Neuron (in vitro differentiated cells): ENCODE measurements around the gene NPY4R.
"Not testable (repeated sequence)": the region's sequence is repeated elsewhere in the genome, so short reads cannot be mapped to it uniquely, and the experiment has no call there.

Experiments used
- H2AFZ ChIP-seq: one replicate; pipeline ENCODE4 v1.6.1; 2013; ENCODE audit warnings: low read depth, mild to moderate bottlenecking, inconsistent platforms, low read length, moderate library complexity
- H3K27me3 ChIP-seq: one replicate; pipeline ENCODE4 v1.6.1; 2013; ENCODE audit warnings: low read length; ENCODE audit not compliant: insufficient read depth
- H3K36me3 ChIP-seq: one replicate; pipeline ENCODE4 v1.6.1; 2013; ENCODE audit warnings: low read length; ENCODE audit not compliant: insufficient read depth
- H3K4me1 ChIP-seq: one replicate; pipeline ENCODE4 v1.6.1; 2013; ENCODE audit warnings: low read length; ENCODE audit not compliant: insufficient read depth
- H3K4me3 ChIP-seq: 2 replicates; pipeline ENCODE4 v1.5.1; 2013; ENCODE audit warnings: mild to moderate bottlenecking, low read length, moderate library complexity
- H3K9me3 ChIP-seq: one replicate; pipeline ENCODE4 v1.6.1; 2013; ENCODE audit warnings: low read length

The NPY4R gene, protein sequence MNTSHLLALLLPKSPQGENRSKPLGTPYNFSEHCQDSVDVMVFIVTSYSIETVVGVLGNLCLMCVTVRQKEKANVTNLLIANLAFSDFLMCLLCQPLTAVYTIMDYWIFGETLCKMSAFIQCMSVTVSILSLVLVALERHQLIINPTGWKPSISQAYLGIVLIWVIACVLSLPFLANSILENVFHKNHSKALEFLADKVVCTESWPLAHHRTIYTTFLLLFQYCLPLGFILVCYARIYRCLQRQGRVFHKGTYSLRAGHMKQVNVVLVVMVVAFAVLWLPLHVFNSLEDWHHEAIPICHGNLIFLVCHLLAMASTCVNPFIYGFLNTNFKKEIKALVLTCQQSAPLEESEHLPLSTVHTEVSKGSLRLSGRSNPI

DNA sequence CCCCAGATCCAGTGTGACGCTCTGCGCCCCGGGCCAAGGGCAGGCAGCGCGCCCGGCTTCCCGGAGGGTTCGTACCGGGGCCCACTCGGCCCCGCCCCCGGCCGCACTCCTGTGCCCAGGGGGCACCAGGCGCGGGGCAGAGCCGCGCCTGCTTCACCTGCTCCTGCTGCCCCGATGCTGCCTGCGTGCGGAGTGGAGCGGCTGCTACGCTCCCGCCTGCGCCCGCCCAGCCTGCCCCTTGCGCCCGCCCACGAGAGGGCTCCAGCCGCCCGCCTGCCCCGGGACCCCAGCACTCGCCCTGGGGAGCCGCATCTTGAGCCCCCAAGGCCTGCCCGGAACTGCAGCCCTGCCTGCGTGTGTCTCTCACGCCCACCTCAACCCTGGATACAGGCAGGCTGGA lies at the start of gene NPY4R:
NPY4R (minus strand) TSS at position 194 of the 400 bp plus-strand sequence. CDS start 3,323 bp downstream, outside the sequence.
- H3K36me3 ChIP-seq, H3K4me1 ChIP-seq, H3K9me3 ChIP-seq, H3K27me3 ChIP-seq, H2AFZ ChIP-seq, H3K4me3 ChIP-seq: not testable (repeated sequence)

GRCh38 chr10:46515366-46515765 lies 49.6 kb upstream of the NPY4R start:
- Histone ChIP-seq H3K4me3 (no peak overlapping the region), H2AFZ (no peak overlapping the region), H3K27me3 (no peaks in the 10 kb centered on the region), H3K4me1 (no peaks in the 10 kb centered on the region), H3K9me3 (no peaks in the 10 kb centered on the region), H3K36me3 (no peaks in the 10 kb centered on the region)

DNA sequence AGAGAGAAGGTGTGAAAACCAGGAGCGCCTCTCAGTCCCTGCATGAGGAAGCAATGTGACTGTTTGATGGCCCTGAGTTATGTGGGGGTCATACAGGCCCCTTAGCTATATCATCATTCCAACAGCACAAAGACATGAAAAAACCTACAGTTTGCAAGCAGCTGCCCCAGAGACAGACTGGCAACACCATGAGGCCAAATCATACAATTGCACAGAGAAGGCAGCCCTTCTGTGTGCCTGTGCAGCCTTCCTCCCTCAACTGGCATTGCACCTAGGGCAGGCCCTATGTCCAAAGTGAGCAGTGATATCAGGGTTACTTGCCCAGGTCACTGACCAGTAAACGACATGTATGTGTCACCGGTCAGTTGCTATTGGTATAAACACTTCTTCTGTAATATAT lies 49.1 kb upstream of the NPY4R start:
- no peak overlapping the region for H3K4me3 ChIP-seq
- no peaks in the 10 kb centered on the region for H3K27me3 ChIP-seq
- no peak overlapping the region for H2AFZ ChIP-seq
- no peaks in the 10 kb centered on the region for H3K4me1 ChIP-seq
- no peaks in the 10 kb centered on the region for H3K9me3 ChIP-seq
- no peaks in the 10 kb centered on the region for H3K36me3 ChIP-seq

DNA sequence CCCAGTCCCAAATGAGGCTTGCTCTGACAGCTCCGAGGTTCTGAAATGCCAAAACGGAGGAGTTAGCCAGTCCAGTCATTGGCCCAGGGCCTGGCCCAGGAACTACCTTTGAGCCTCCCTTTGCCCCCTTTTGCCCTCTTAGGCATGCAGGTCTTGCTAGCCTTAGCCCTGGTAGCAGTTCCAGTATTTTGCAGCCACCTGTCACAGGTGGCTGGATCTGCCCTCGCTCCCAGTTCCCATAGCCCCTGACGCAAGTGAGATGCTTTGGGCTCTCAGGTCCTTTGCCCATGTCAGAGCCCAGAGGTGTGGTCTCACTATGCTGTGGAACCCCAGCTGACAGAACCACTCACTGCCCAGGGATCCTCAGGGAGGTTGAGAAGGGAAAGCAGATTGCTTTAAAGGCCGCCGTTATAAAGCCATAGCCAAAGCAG lies 48.7 kb upstream of the NPY4R start:
- Histone ChIP-seq H3K27me3 (no peaks in the 10 kb centered on the region), H3K4me1 (no peaks in the 10 kb centered on the region), H3K36me3 (no peaks in the 10 kb centered on the region), H3K9me3 (no peaks in the 10 kb centered on the region), H2AFZ (no peak overlapping the region), H3K4me3 (no peak overlapping the region)

DNA sequence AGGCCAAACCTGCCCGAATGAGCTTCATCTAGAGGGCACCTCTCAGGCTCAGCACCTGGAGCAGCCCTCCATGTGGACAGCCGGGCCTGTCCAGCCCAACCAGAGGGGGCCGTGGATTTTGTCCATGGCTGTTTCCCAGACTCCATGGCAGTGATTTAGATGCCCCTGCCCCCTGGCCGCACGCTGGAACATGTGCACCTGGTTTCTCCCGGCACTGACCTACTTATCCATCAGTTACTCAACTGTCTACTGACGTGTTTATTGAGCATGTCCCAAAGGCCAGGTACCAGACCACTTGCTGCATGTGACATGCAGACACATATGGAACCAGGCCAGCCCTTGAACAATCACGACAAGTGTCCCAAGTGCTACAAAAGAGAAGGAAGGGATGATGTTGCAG lies 47.6 kb upstream of the NPY4R start:
- H3K4me3 ChIP-seq, H3K36me3 ChIP-seq, H2AFZ ChIP-seq, H3K4me1 ChIP-seq, H3K27me3 ChIP-seq, H3K9me3 ChIP-seq: not testable (repeated sequence)

GRCh38 chr10:46512725-46513124 lies 47.0 kb upstream of the NPY4R start:
- H3K9me3 ChIP-seq, H3K4me1 ChIP-seq, H2AFZ ChIP-seq, H3K27me3 ChIP-seq, H3K36me3 ChIP-seq, H3K4me3 ChIP-seq: not testable (repeated sequence)

DNA sequence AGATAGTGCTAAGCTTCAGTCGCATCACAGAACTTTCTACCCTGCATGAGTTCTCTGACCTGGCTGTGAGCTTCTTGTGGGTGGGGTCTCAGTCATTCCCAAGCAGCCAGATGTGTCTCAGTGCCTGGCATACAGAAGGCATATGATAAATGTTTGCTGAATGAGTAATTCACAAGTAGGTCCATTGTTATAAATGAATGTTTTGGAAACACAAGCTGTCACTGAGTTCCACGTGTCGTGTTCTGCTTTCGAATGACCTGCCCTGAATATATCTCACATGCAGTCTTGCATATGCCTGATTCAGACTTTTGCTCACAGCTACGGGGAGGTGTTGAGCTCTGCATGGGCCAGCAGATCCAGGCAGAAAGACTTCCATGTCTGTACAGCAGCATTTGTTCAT lies 46.2 kb upstream of the NPY4R start:
- H3K27me3 ChIP-seq, H3K4me1 ChIP-seq, H3K4me3 ChIP-seq, H3K9me3 ChIP-seq, H3K36me3 ChIP-seq, H2AFZ ChIP-seq: not testable (repeated sequence)

GRCh38 chr10:46499990-46500389 lies 34.2 kb upstream of the NPY4R start:
- not testable (repeated sequence) for H3K27me3 ChIP-seq, H3K4me3 ChIP-seq, H3K36me3 ChIP-seq, H3K9me3 ChIP-seq, H3K4me1 ChIP-seq, H2AFZ ChIP-seq

DNA sequence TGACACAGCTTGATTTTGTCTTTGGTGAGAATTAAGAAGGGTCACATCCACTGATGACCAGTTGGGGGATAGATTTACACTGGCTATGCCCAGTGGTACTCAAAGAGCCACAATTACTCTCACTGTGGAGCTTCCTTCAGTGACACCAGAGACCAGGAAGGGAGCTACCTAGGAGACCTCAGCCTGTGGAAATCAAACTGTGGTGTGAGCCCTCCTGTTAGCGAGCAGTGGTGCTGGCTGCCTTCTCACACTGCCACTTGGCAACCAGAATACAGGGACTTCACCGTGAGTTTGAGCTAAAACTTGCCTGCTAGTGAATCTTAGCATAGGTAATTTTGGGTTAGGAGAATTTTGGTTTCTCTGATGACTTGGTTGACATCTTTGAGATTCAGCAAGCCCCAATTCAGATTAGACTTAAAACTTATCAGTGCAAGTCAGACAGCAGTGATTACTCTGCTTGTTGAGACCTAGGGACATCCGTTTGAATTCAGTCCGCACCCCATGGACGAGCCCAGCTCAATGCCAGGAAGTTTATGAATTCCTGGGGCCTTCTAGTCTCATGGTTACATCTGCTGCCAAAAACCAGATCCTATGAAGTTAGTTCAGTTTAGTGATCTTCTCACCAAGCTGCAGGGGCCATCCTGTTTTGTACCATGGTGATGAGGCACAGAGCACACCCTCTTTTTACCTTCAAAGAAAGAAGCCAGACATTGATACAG lies 33.4 kb upstream of the NPY4R start:
- not testable (repeated sequence) for H2AFZ ChIP-seq, H3K36me3 ChIP-seq, H3K9me3 ChIP-seq, H3K4me1 ChIP-seq, H3K4me3 ChIP-seq, H3K27me3 ChIP-seq

GRCh38 chr10:46497878-46498277 lies 32.1 kb upstream of the NPY4R start:
- H3K9me3 ChIP-seq, H3K27me3 ChIP-seq, H3K4me1 ChIP-seq, H2AFZ ChIP-seq, H3K4me3 ChIP-seq, H3K36me3 ChIP-seq: not testable (repeated sequence)

DNA sequence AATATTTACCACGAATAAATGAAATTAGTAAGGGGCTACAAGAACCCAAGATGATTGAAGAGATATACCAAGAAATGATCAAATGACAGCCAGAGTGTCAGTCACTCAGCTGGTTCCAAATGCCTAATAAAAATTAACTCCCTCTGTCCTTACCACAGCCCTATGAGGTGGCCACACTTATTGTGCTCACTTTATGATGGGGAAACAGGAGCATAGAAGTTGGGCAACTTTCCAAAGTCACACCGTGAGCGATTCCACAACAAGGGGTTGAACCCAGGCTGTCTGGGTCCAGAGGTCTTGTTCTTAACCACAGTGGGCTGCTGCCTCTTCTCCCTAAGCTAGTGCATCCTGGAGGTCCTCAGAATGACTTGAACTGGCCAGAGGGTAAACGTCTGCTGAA lies 31.6 kb upstream of the NPY4R start:
- not testable (repeated sequence) for H3K9me3 ChIP-seq, H3K27me3 ChIP-seq, H3K4me1 ChIP-seq, H2AFZ ChIP-seq, H3K36me3 ChIP-seq, H3K4me3 ChIP-seq

DNA sequence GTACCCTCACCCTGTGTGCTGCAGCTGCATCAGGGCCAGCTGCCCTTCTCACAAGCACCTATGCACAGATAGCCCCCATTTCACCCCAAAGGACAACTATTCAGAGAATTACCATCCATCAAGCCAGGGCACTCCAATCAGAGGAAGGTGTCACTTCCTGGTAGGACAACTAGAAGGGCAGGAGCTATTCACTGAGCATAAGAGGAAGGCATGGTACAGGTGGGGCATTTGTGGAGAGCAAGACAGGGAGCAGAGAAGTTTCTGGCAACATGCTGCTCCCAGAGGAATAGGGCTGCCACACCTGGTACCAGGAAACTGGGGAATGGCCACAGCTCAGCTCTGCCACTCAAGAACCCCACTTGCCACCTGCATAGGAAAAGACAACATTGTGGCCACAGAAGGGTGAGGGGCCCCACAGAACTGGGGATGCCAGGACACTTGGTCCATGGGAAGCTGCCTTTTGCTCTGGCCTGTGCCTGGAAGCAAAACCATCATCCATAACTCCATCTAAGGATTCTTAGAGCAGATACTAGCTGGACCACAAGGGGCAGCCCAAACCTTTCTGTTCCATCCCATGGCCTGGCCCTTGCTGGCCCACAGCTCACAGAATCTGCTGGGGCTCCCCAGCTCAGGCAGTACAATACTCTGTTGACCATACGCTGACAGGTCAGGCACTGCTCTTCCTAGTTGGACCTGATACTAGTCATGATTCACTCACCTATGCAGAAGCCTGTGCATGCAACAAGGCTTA lies 25.8 kb upstream of the NPY4R start:
- not testable (repeated sequence) for H2AFZ ChIP-seq, H3K9me3 ChIP-seq, H3K4me1 ChIP-seq, H3K36me3 ChIP-seq, H3K4me3 ChIP-seq, H3K27me3 ChIP-seq

DNA sequence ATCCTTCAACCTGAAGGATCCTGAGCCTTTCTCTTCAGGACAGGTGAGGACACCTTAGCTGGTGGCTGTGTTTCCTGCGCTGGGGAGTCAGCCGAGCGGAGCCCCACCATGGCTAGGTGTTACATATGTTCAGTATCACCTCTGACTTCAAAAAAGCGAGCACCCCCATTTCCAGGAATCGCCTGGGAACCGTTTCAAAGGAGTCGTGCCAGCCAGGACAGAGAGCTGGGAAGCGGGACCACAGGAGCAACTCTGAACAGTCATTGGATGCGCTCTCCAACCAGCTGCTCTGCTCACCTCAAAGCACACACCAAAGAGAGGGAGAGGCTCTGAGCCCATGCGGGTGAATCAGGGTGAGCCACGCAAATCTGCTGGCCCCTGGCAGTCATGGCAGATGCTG lies 24.5 kb upstream of the NPY4R start:
- not testable (repeated sequence) for H3K9me3 ChIP-seq, H2AFZ ChIP-seq, H3K27me3 ChIP-seq, H3K4me1 ChIP-seq, H3K36me3 ChIP-seq, H3K4me3 ChIP-seq
